Activated naive CD4-positive, alpha-beta T cell treated with anti-CD3 and anti-CD28 coated beads, Interleukin-2, amount 50 U/mL, for 16 hours (primary cell): ENCODE measurements around the gene THSD4.

Experiments
- DNase-seq: peaks from one replicate; pipeline ENCODE4 v3.0.0-alpha.2; 2020

THSD4 gene

GRCh38 chr15:71610728-71611552, 495.7 kb downstream of the THSD4 start:
- no peak for DNase-seq

DNA sequence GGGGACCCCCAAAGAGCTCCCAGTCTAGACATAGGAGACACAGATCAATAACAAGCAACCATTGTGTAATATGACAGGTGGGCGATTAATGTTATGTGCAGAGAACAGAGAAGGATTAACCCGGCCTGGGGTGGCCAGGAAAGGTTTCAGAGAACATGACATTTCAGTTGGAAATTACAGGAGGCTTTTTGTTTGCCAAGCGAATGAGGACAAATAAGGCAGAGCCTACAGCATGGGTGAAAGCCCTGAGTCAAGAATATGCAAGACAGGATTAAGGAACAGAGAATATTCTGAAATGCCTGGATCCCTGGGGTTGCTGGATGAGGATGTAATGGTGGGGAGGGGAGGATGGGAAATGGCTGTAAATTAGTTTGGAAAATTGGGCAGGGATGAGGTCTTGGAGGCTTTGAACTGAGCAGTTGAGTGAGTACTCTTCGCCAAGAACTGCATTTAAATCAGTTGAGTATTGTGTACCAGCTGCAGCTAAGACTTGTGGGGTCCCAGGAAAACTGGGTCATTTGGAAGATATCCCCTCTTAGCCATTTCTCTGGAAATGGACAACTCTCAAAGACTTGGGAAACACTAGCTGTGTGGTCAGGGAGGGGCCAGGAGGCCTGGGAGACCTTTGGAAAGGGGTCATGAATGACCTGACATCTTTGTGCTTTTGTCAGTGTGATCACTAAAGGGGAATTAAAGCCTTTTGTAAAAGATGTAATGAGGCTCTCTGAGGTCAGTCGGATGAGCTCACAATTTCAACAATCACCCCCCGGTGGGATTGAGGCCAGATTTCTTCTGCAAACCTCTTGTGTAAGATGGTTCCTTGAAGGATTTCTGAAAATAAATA, 496.5 kb downstream of the THSD4 start:
- no peak for DNase-seq

GRCh38 chr15:71612397-71612722, 497.1 kb downstream of the THSD4 start:
- no peak for DNase-seq

- DNase-seq = no peak
Observed at GRCh38 chr15:71612869-71613268, 497.6 kb downstream of the THSD4 start.

DNA sequence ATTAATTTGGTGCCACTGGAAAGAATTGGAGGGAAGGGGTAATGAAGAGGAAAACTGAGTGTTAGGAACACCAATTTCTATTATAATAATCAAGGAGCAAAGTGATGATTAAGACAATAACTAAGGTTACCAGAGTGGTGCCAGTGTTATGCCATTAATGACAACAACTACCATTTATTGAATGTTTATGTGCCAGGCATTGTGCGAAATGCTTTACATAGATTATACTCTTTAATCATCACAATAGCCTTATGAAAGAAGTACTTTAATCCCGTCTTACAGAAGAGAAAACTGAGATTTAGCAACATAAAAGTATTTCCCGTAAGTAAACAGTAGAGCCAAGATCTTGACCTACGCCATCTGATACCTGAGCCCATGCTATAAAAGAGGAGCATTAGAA, 507.8 kb downstream of the THSD4 start:
- DNase-seq = no peak

DNA sequence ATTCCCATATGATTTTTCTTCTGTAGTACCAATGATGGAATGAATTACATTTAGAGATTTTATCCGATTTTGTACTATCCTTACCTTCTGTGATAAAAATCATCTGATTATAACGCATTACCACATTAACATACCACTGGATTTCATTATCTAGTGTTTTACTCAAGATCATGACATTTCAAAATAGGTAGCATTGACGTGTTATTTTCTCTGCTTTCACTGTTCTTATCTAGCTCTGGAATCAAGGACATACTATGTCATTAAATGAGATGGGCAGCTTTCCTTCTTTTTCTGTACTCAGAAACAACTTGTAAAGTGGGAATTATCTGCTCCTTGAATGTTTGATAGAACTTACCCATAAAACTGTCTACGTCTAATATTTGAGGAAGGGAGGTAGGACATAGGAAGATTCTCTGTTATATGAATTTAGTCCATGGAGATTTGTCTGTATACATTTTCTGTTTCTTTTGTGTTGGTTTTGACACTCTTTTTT, 511.4 kb downstream of the THSD4 start:
- DNase-seq = no peak

GRCh38 chr15:71627188-71627587, 511.9 kb downstream of the THSD4 start:
- no peak for DNase-seq

DNA sequence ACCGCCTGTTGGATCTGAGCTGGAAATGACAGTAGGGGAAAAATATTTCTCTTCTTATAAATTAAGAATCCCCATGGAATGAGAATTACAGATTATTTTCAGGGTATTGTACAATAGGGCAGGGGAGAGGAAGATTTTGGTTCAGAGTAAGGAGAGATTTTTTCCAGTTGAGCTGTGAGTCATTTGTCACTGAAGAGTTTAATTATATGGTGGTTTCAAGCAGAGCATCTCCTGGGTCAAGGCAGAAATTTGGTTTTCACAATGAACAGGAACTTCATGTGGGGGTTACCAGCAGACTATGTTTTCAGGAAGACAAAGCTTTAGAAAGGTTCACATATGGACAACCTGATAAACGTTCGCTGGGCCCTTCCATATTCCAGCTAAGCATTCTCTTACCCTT, 512.3 kb downstream of the THSD4 start:
- no peak for DNase-seq

- no peak for DNase-seq
Observed at GRCh38 chr15:71628988-71629770, 513.9 kb downstream of the THSD4 start.

DNA sequence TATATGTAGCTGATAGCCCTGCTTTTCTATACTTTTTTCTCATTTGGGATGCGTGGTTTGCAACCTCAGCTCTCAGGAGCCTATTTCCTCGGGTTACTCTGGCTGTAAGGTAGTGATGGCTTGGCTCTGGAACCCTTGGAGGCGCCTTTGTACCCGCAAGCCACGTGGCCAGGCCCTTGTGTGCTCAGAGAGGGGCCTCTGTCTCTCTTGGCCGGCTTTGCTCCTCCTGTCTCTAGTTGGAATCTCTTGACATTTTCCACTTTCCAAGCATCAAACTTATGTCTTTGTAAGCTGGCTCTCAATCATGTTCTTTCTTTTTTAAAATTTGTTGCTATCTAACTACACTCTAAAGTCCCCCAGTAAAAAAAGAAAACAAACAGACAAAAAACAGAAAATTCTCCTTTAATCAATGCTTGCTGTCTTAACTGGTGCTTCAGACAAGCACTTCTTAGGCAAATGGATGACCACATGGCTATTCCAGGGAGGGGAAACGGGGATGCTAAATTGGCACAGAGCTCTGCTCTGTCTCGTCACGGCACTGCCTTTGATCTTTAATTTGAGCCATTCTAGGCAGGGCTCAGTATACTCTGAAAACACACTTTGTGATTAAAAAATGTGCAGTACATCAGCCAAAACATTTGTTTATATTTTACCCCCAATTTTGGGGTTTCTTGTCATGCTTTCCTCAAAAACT, 514.7 kb downstream of the THSD4 start:
- DNase-seq = no peak

DNA sequence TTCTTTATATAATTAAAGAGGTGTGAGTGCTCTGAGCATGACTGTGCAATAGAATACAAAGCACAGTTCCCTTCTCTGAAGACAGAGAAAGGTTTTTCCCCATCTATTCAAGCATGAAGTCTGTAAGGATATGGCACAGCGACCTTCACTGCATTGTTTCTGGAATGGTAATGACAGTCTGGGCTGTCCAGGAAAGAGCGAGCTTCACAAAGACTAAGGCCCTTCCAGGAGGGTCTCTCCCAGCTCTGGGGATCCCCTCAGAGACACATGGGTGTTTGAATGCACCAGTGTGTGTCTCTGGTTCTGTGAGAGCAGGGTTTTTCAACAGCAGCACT, 515.2 kb downstream of the THSD4 start:
- no peak for DNase-seq

DNA sequence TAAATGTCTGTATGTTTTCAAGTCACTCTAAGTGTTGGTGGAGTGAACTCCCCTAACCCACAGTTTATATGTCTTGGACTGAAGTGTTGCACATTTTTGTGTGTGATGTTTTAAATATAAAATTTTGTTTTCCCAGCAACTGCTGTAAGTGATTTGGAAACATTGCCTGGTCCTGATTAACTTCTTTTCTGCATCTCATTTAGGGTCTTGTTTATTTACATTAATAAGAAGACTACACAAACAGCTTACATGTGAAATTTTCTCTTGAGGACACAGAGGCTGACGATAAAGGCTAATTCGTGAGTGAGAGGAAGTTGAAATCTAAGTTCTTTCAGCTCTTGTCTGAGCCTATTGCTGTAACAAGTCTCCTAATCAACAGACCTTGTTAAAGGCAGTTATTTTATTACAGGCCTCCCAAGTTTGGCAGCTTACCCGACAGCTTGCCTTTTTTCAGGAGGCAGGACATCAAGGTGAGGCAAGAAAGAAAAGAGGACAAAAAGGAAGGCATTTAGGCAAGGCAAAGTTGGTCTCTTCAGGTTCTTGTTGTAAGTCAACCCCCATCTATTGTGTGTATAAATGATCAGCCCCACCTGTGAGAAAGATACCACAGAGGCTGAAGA, 517.4 kb downstream of the THSD4 start:
- DNase-seq = no peak

GRCh38 chr15:71634820-71635560, 519.7 kb downstream of the THSD4 start:
- no peak for DNase-seq

DNA sequence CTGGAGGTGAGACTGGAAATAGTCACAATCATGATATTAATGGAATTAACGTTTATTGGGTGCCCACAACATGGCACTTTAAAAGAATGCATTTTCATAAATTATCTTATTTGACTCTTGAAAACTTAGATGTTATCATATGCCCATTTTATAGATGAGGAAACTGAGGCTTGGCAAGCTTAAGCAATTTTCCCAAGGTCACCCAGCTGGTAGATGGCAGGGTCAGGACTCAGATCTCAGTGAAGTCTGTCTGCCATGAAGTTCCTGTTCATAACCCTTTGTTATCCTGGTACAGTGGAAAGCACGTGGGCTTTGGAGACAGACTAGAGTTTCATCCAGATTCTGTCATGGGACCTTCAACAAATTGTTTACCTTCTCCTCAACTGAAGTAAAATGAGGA, 520.5 kb downstream of the THSD4 start:
- no peak for DNase-seq

- DNase-seq = no peak
Observed at GRCh38 chr15:71638876-71639275, 523.6 kb downstream of the THSD4 start.

DNA sequence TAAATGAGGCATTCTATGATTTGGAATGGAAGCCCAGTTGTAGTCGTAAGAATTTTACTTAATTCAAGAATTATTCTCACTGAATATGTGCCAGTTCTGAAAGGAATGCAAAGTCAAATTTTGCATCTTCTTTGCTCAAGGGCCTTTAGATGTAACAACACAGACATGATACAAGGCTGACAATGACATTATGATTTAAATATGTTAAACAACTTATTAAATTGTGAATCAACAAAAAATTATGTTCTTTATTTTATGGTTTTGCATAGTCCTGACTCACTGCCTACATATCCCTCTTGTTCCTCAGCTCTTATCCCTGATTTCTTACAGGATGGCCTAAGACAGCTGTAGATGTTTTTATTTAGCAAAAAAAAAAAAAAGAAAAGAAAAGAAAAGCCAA, 524.2 kb downstream of the THSD4 start:
- no peak for DNase-seq

DNA sequence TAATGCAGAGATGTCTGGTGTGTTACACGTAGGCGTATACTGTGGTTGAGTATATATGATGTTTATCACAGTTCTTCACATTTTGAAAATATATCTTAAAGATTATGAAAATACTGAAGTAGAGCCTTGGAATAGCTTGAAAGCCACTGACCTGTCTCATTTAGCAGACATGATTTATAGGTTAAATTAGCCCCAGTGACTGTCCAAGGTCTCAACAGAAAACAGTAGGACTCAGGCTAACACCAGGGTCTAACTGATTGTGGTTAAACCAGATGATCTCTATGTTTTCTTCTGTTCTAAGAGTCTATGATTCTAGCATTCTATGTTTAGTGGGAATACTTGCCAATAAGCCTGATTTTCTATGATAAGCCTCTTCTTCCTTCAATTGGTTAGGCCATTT, 528.6 kb downstream of the THSD4 start:
- DNase-seq = no peak

DNA sequence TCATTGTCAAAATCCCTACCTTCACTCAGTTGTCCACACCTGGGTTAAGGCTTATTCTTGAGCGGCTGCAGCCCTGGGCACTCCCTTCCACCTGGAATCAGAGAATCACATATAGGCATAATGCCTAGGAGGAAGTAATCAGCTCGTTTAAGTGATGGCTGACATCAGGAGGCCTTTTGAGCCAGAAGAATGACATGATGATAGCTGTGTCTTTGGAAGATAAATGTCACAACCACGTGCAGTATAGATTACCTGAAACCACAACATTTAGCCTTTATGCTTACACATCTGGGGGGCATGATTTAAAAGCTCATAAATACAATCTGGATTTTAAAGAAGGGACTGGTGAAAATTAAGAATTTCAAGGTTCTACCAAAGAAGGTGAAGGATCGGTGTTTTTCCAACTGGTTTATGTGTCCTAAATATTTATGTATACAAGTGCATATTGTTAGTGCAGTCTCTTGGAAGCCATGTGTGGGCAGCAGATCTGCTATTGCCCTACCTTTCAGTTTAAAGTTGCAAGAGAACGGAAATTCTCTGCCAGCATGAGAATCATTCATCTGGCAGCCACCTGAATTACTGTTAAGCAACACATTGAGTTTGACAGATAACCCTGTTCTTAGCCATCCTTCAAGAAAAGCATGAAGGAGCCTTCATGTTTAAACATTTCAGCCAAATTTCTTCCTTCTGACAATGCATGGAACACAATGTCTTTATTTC, 531.7 kb downstream of the THSD4 start:
- no peak for DNase-seq

GRCh38 chr15:71647487-71647808, 532.2 kb downstream of the THSD4 start:
- no peak for DNase-seq

- no peak for DNase-seq
Observed at GRCh38 chr15:71648095-71648494, 532.8 kb downstream of the THSD4 start.

DNA sequence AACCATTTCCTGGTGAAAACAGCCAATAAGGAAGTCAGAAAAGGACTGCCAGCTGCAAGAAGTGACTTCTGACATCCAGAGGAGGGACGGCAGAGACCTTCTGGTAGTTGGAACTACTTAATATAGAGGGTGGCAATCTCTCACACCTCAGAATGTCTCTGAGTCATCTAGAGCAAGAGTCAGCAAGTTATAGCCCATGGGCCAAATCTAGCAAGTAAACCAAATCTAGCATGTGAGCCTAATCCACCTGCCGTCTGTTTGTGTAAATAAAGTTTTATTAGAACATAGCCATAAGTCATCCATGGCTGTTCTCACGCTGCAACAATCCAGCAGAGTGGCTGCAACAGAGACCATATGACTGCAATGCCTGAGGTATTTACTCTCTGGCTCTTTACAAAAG, 534.6 kb downstream of the THSD4 start:
- no peak for DNase-seq
